Activated B cell treated with CpG ODN at 0.5 μM for 24 hours (primary cell): ENCODE data around the gene DPY19L1. TPM values are rescaled to one million over a fixed set of nuclear protein-coding genes. Genes with fewer than 3 reads are reported as not detected.

Experiments used
- total RNA-seq: library from RNA; stranded (reverse); gene quantifications from 2 replicates; pipeline ENCODE4 v1.2.3, GENCODE V29; 2022

DPY19L1 gene
- total RNA-seq, 1 donor from 2014 or later, result 10.0 TPM

Other genes starting within 250 kb of the DPY19L1 start
- 0.10 and 0.11 TPM in 2 replicates for gene TBX20, start 216.6 kb upstream of the DPY19L1 start, total RNA-seq